HK-2 (cell line): ENCODE data around the gene CRKL.
"Not testable (repeated sequence)": the region's sequence is repeated elsewhere in the genome, so short reads cannot be mapped to it uniquely, and the experiment has no call there.

Experiments used
- DNase-seq: peaks from one replicate; pipeline ENCODE4 v3.0.0-alpha.2; 2018; ENCODE audit not compliant: unreplicated experiment

The CRKL gene

DNA sequence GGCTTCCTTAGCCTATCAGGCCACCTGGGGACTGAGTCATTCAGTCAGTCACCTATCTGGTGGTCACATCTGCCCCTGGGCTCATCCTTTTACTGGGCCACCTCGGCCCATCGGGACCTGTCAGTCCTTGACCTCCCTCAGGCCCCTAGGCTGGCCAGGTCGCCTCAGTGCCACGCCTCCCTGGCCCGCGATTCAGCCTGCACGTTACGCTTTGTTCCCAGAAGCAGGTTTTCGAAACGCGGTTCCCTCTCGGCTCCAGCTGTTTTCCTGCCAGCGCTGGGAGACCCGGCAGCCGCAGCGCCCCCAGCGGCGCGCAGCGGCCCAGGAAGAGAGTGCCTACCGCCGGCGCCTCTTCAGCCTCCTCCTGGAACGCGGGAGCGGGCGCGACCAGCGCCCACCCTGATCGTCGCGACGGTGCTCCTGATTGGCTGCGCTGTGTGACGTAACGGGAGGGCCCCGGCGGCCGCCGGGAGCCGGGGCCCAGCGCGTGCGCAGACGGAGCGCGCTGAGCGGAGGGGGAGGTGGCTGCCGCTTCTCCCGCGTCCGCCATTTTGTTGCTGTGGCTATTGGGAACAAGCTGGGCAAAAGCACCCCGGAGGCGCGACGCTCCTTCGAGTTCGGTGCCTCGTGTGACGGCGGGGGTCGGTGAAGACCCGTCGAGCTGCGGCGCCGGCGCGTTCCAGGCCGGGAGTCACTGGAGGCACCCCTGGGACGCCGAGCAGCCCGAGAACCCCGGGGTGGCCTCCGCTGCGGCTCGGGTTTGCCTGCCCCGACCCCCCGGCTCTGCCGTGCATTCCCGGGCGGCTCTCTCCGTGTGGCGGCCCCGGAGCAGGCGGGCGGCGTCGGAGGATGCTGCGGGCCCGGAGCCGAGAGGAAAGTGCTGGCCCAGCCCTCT, at the start of gene CRKL:
Gene CRKL (plus strand): TSS at position 492 of the 895 bp plus-strand sequence. CDS start 528 bp downstream, outside the sequence.
- DNase-seq, result peak; percentile 95

GRCh38 chr22:20868025-20868962, 48.9 kb upstream of the CRKL start:
- no peak for DNase-seq

DNA sequence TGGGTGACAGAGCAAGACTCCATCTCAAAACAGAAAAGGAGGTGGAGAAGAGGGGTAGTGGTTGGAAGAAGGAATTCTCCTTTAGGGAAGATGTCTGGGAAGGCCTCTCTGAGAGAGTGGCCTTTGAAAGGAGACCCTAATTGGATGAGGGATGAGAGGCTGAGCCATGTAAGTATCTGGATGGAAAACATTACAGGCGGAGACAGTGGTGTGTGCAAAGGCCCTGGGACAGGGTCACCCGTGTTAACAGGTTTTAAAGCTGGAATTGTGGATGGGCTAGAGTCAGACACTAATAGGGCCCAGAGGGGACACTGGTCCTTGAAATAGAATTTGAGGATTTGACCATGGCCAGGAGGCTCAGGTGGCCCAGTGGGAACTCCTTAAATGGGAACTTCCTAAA, 48.0 kb upstream of the CRKL start:
- no peak for DNase-seq

DNA sequence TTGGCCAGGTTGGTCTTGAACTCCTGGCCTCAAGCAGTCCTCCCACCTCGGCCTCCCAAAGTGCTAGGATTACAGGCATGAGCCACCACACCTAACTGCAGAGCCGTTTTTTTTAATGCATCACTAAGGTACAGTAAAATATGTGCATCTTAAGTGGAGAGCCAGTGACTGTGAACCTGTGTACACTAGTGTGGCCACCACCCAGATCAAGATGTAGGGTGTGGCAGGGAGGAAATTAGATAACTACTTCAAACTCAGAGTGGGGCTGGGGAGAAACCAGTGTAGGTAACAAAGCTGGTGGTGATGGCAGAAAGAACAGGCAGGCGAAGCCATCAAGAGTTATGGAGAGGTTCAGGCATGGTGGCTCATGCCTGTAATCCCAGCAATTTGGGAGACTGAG, 44.0 kb upstream of the CRKL start:
- no peak for DNase-seq

DNA sequence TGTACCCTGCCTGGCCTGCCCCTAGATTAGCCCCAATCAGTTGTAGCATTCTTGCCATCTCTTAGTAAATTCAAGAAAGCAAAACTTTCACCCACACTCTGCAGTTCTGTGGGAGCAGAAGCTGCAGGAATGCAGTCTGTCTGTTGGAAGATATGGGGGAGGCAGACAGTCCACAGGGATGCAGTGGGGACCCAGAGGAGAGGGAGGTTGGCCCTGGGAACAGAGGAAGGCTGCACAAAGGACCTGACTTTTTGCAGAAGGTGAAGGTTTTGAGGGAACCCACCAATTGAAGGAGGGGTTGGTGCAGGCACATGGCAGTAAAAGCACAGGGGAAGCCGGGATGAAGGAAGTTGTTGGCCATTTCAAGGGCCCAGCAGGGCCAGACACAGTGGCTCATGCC, 41.9 kb upstream of the CRKL start:
- DNase-seq, result no peak

GRCh38 chr22:20877715-20878114, 39.5 kb upstream of the CRKL start:
- DNase-seq, result no peak

DNA sequence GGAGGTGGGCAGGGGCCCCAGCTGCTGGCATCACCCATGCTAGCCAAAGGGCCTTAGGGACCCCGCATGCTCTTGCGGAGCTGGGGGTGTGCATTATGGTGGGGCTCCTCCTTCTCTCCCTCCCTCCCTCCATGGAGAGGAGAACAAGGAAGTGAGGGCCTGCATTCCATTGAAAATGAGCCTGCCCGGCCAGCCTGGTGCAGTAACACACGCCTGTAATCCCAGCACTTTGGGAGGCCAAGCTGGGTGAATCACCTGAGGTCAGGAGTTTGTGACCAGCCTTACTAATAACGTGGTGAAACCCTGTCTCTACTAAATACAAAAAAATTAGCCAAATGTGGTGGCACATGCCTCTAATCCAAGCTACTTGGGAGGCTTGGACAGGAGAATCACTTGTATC, 36.0 kb upstream of the CRKL start:
- peak; percentile 46 for DNase-seq

GRCh38 chr22:20881869-20882815, 35.1 kb upstream of the CRKL start:
- DNase-seq, result no peak

- no peak for DNase-seq
Observed at GRCh38 chr22:20882855-20883254, 34.4 kb upstream of the CRKL start.

DNA sequence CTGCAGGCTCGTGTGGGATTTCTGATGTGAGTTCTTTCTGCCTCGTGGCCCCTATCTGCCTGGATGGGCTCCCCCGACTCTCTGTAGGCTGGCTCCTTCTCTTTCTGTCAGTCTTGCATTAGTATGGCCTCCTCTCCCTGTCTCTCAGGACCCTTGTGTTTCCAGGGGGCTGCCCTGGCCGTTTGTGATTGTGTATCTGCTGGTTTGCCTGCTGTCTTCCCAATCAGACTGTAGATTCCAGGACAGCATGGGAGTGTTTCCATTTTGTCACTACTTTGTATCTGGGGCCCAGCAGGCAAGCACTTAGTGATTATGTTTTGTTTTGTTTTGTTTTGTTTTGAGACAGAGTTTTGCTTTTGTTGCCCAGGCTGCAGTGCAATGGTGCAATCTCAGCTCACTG, 32.8 kb upstream of the CRKL start:
- DNase-seq, result no peak

DNA sequence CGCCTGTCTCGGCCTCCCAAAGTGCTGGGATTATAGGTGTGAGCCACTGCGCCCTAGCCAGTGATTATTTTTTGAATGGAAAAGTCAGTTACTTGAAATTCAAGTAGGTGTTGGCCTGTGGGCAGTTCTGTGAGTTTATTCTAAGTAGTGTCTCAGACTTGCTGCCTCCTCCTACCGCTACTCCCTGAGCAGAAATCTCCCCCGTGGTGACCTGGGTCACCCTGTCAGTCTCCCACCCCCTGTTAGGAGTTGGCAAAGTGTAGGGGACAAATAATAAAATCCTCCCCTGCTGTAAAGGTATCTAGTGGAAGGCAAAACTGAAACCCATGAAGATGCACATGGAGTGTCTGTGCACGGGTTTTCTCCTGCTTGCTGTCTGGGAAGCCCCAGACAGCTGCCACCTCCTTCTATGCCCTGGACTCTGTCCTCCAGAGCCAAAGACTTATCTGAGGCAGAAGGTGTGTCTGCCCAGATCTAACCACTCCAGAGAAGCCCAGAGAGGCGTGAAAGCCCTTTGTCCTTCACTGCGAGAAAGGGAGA, 32.1 kb upstream of the CRKL start:
- no peak for DNase-seq

GRCh38 chr22:20885557-20886323, 31.5 kb upstream of the CRKL start:
- DNase-seq, result peak; percentile 70

DNA sequence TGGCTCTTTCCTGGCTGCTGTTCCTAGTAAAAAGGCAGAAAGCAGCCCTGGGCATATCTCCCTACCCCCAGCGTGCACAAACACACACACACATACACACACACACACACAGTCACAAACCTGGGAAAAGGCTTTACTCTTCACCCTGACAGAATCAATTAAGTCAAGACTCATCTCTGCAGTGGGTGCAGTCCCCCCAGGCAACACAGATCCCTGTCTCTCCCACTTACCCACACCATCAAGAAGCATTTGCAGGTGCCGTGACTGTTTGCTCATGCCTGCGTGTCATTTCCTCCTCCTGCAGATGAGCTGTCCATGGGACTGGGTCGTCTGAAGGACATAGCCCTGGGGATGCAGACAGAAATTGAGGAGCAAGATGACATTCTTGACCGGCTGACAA, 29.8 kb upstream of the CRKL start:
- DNase-seq, result no peak

DNA sequence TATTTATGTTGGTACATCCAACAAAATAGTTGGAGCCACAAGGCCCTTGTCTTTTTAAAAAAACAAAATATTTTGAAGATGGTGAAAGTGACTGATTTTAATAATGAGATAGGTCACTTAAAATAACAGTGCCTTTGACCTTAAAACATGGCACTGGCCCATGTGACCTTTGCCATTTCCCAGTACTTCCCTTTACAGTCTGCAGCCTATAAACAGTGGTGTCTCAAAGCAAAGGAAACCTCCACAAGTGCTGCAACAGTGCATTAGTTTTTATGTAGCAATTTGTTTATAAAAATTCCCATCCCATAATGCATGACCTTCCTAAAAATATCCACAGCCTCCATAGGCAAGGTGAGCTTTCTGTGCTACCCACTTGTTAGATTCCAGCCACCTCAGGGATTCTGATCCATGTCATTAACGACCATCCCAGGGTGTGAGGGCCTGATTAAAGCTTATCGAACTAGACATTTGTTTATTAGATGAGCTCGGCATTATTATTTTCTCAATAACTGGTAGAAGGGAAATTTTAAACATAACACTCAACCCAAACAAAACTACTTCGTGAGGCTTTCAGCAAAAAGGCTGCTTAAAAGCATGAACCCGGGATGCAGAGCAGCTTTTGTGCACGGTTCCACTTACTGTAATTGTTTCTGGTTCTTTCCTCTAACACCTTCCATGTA, 28.0 kb upstream of the CRKL start:
- no peak for DNase-seq

DNA sequence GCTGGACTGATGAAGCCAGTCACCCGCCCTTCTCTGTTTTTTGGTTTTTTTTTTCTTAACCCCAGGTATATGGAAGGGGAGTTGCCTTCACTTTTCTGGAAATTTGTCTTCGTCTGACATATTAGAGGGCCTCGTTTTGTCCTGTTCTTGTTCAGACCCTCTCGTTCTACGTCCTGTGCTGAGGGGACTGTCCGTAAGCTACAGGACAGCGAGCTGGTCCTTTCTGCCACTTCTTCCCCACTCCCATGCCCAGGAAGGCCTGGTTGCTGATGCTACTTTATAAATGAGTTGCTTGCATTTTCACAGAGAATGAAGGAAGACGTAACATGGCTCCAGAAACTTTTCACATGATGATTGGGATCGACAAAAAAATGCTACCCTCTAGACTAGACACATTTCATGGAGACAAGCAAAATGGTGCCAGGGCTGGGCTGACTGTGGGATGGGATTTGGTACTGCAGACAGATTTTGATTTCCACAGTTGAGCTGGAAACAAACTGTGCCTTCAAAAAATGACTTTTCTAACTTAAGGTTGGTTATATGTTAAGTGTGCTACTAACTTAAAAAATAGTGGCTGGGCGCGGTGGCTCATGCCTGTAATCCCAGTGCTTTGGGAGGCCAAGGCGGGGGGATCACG, 27.2 kb upstream of the CRKL start:
- no peak for DNase-seq

DNA sequence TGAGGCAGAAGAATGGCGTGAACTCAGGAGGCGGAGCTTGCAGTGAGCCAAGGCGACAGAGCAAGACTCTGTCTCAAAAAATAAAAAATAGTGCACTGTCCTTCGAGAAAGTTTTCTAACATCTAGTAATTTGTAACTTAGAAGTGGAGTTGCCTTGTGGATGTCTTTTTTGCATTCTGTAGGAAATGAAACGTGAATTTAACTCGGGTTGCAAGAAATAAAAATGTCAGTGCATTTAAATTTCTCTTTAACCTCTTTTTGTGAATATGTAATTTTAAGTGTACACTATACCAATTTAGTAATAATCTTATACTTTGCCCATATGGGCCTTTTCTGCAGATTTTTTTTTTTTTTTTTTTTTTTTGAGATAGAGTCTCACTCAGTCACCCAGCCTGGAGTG, 26.2 kb upstream of the CRKL start:
- DNase-seq, result no peak

GRCh38 chr22:20897737-20898136, 19.5 kb upstream of the CRKL start:
- DNase-seq, result not testable (repeated sequence)

GRCh38 chr22:20899827-20900423, 17.3 kb upstream of the CRKL start:
- no peak for DNase-seq
